Measurements from ENCODE around the gene ITGB4.
"Not testable (repeated sequence)": the region's sequence is repeated elsewhere in the genome, so short reads cannot be mapped to it uniquely, and the experiment has no call there.

ITGB4 gene

DNA sequence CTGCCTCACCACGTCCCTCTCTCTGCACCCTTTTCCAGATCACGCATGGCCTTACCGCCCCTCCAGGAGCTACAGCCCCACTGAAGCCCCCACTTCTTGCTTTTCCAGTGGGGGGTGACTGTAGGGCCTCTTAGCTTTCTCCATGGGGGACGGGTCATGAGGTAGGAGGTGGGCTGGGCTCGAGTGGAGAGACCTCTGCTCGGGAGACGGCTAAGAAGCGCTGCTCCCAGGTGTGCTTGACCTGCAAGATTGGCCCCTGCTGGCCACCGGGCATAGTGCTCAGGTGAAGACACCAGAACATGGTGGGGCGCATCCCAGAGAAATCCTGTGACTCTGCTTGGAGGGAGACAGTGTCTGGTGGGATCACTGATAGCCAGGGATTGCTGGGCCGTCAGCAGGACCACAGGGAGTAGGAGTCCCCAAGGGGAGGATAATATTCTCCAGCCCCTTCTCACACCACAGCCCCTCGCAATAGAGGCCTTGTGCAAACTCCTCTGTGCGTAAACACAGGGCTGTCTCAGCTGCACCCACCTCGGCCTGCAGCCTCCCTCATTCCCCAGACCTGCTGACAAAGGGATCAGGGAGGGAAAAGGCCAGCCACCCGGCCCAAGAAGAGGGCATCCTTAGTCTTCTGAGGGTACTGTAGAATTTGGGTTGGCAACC lies 52.7 kb downstream of the ITGB4 start:
- DNase-seq = no peak

GRCh38 chr17:75774471-75774990 lies 53.3 kb downstream of the ITGB4 start:
- no peak for DNase-seq

DNA sequence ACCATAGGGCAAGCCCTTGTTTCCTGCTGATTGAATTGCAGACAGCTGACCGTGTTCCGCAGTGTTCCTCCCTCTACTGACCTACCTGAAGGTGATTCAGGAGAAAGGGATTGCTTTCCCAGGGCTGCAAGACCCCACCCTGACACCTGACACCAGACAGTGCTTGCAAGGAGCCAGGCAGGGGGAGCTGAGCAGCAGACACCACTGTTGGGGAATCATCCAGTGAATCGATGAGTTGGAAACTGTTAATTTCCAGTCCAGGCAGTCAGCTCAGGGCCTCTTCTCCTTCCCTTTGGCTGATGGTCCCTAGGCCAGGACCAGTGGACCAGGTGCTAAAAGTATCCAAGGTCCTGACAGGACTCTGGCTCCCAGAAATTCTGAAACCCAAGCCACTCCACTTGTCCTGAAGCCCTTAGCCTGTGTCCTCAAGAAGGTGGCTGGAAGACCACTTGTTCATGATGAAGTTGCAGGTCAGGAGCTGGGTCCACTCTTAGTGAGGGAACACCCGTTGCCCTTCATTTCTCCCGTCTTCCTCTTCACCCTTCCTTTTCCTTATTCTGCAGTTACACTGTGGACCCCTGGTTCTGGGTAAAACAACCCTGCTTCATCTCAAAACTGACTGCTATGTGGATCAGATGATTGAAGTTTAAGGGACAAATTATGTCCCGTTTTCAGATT lies 53.9 kb downstream of the ITGB4 start:
- DNase-seq = no peak

DNA sequence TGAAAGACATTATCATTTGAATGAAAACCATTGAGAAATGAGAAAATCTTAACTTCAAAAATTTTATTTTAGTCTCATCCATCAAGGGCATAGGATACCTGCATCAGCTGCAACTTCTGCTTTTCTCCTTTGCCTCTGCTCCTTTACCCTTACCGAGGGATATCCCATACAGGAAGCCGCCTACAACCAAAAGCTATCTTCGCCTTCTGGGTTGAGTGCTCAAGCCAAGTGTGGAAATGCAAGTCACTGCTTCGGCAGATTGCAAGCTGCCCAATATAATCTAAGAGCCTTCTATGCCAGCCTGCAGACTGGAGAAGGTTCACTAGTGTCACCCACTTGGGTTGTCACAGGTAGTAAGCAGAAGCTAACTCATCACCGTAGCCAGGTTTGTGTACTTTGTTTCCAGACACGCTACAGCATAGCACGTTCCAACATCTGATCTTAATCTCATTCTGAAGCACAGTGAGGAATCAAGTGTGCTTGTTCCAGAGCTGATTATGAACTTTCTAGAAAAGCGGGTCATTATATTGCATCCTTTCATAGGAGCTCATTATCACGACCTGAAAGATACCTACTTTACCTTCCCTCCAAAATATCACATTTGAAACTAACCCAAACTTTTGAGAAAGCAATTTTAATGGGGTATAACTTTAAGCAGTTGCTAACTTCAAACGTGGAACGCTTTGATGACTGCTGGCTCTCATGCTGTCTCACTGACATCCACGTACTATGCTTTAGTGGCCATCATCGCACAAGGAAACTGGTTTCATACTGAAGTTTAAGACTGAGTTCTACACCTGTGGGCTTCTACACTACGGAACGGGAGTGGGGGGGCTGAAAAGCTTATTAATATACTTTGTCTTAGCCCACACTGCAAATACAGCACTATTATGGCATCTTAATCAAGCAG lies 55.4 kb downstream of the ITGB4 start:
- DNase-seq = no peak

GRCh38 chr17:75777296-75777922 lies 56.1 kb downstream of the ITGB4 start:
- no peak for DNase-seq

GRCh38 chr17:75778066-75778860 lies 57.0 kb downstream of the ITGB4 start:
- not testable (repeated sequence) for DNase-seq

DNA sequence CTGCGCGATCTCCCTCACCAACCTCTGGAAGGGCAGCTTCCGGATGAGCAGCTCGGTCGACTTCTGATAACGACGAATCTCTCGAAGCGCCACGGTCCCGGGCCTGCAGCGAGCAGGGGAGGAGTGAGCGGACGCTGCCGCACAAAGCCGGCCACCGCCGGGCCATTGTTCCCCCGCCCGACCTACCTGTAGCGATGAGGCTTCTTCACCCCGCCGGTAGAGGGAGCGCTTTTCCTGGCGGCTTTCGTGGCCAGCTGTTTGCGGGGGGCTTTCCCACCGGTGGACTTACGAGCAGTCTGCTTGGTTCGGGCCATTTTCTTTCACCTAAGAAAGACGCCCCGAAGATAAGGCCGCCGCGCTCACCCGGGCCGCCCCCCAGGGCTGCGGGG lies 57.6 kb downstream of the ITGB4 start:
- DNase-seq = peak; percentile 55

DNA sequence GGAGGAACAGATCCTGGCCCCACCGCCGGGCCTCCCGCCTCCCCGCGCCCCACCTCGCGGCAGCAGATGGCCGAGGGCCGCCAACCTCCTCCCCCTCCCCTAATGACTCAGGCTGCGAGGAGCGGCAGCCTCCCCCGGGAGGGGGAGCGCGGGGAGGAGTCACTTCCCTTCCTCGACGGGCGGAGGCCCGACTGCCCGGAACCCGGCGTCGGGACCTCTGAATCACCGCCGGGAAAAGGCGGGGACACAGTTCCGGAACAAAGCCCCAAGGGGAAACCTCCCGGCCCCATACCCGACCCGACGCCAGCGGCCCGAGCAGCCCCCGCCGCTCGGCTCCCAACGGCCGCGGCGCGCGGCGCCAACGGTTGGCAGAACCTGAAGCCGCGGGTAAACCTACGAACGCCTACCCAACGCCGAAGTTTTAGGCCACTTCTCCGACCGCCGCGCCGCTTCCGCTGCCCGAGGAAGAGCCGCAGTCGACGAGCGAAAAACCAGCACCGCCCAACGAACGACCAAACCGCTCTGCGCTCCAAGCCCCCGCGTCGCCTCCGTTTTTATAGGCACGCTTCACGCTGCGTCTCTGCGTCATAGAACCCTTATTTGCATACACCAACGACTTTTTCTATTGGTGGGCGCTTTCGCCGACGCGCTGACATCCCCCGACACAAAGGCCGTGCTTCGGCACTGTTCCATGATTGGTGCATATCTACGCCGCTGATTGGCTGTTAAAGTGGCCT lies 58.2 kb downstream of the ITGB4 start:
- peak; percentile 98 for DNase-seq

DNA sequence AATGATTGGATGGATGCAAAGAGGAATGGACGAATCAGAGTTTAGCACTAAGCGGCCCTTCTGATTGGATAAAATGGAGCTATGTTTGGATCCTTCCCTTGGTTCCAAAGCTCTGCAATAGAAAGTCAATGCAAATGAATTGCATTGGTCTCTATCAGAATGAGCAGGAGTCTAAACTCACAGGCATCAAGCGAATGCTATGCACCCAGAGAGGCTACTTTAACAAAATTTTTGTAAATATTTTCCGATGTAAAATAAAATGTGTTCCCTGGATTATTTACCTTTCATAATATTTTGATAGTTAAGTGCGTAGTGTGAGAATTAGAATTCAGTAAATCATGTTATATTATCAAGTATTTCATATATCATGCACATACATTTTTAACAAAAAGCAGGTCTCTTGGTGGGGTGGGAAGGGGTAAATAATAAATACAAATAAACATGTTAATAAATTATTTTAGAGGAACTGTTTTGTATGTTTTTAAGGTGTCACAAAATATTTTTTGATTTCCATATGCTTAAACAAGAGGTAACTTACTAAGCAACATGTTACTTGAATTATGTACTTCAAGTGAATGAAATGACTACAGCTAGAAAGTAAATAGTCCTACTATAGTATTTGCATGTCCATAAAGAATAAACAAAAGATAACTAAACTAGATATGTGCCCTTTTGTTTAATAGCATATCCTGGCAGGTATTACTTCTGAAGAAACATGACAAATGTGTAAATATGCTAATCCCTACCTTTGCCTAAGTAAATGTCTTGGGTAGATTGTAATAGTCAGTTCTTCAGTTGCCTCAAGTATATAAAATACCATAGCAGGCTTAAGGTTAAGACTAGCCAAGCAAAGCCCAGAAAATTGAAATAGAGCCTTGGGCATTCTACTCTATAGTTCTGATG lies 59.0 kb downstream of the ITGB4 start:
- no peak for DNase-seq

DNA sequence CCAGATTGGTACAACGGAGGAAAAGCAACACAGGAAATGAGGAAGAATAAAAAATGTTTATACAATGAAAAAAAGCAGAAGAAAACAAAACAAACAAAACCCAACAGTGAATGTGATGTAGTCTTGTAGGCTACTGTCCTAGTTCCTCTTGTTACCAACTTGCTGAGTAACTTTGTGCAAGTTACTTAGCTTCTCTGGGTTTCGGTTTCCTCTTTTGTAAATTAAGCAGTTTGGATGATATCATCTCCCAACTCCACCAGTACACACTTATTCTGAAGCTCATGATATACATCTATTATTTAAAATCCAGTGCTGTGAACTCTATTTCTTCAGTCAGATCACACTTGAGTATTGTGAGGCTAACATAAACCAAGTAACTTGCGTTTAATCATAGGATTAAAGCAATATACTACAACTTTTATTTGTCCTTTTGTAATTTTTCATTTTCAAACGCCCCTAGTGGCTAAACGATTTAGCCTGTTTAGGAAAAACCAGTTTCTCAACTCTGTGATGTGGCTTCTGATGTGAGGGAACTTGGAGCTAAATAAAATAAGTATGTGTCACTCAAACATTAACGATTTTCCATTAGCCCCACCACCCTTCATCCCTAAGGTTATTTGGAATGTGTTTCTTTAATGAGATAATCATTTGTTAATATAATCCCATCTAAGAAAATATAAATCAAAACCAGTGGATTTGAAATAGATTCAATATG lies 62.0 kb downstream of the ITGB4 start:
- peak; percentile 15 for DNase-seq

DNA sequence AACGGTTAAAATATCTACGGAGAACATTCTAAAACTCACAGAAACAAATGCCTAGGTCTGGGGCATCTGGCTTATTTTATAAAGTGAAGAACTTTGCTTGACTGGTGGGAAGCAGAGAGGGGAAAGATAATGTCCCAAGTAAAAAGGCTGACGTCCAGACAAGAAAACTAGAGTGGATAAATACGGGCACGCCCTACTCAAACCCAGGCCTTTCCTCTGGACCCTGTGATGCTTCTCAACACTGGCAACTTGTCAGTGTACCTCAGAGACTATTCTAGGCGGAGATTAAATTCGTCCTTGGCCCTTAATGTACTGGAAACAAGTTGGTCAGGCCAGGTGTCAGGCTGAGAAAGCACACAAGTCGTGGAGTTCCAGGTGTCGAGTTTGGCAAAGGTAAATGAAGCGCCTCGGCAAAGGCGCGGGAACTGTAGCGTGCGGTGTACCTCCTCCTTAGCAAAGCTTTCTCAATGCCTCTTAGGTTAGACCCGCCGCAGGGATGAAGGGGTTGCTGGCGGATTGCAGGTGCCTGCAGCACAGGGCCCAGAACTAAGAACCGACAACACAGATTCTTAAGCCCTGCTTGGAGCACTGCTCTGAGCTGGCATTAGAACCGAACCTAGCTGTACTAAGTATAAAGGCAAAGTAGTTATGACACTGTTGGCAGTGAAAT lies 62.7 kb downstream of the ITGB4 start:
- no peak for DNase-seq

GRCh38 chr17:75784473-75785015 lies 63.3 kb downstream of the ITGB4 start, which contains the start of gene UNK:
Gene UNK, plus strand, starts transcription at chr17:75784806. Its CDS starts 75 bp downstream, at chr17:75784881.
- DNase-seq = peak; percentile 95

GRCh38 chr17:75785016-75785890 lies 64.0 kb downstream of the ITGB4 start:
- peak; percentile 78 for DNase-seq

- no peak for DNase-seq
Measured at GRCh38 chr17:75791254-75791653, 70.0 kb downstream of the ITGB4 start.

DNA sequence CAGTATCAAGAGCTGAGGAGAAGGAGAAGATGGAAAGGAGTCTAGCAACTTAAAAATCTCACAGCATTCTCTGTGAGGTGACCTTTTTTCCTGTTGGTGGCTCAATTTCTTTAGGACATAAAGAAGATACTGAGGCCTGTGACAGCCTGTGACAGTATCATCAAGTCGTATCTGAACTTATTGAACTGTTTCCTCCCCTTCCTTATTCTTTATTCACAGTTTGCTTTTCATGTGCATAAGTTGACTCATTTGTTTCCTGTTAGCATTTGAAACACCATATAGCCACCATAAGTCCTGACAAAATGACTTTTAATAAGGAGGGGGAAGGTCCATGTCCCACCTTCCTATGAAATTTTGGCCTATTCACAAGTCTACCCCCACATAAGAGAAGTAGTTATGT lies 72.2 kb downstream of the ITGB4 start:
- no peak for DNase-seq

DNA sequence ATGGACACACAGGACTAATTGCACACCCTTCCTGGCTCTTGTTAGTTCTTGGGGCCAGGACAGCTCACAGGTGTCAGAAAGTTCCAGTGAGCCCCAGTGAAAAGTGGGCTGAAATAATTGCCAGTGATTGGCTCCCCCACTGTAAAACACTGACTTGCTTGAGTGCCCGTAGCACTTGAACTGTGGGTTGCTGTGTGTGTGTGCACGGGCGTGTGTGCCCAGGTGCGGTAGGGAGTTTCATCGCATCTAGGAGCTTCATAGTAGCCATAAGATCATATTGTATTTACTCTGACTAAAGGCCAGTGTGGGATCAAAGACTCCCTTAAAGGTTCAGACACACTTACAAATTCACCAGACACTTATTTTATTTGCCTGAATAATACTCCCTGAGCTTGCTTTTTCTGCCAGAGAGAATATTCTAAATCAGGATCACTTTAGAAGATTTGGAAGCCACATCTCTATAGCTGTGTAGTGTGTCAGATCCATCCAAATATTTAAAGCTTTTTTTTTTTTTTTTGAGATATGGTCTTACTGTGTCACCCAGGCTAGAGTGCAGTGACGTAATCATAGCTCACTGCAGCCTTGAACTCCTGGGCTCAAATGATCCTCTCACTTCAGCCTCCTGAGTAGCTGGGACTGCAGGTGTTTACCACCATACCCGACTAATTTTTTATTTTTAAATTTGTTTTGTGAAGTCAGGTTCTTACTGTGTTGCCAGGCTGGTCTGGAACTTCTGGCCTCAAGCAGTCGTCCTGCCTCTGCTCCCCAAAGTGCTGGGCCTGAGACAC lies 74.8 kb downstream of the ITGB4 start:
- DNase-seq = no peak

GRCh38 chr17:75799402-75799801 lies 78.1 kb downstream of the ITGB4 start:
- DNase-seq = no peak
